Measurements from ENCODE around the gene ASTN1.

DNA sequence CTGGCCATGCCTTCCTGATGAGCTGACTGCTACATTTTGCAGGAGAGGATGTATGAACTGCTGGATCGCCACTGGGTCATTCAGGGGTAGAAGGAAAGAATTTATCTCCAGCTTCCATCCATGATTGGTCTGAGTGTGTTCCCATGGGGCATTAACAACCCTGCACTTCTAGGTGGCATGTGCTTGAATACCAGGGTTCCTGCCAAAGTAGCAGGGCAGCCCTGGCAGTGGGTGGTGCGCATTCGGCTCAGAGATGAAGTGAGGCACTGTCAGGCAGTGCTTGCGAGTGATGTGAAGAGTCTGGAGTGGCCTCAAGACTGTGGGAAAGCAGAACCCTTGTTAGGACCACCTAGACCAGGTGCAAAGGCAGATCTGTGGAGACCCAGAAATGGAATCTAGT, 294.9 kb downstream of the ASTN1 start:
- TF ChIP-seq, protein P1, sequence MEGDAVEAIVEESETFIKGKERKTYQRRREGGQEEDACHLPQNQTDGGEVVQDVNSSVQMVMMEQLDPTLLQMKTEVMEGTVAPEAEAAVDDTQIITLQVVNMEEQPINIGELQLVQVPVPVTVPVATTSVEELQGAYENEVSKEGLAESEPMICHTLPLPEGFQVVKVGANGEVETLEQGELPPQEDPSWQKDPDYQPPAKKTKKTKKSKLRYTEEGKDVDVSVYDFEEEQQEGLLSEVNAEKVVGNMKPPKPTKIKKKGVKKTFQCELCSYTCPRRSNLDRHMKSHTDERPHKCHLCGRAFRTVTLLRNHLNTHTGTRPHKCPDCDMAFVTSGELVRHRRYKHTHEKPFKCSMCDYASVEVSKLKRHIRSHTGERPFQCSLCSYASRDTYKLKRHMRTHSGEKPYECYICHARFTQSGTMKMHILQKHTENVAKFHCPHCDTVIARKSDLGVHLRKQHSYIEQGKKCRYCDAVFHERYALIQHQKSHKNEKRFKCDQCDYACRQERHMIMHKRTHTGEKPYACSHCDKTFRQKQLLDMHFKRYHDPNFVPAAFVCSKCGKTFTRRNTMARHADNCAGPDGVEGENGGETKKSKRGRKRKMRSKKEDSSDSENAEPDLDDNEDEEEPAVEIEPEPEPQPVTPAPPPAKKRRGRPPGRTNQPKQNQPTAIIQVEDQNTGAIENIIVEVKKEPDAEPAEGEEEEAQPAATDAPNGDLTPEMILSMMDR (IDR thresholded peaks at IDR 0.05), result no peak
- TF ChIP-seq POLR2AphosphoS5 (IDR thresholded peaks at IDR 0.05) (no peak), EP300 (IDR thresholded peaks at IDR 0.05) (no peak)
